ENCODE data around the gene ANAPC16. TPM values are rescaled to one million over a fixed set of nuclear protein-coding genes. Genes with fewer than 3 reads are reported as not detected.
"Not testable (repeated sequence)": the region's sequence is repeated elsewhere in the genome, so short reads cannot be mapped to it uniquely, and the experiment has no call there.

ANAPC16 gene
- polyA plus RNA-seq, 1 experiment, result 67.0 TPM

GRCh38 chr10:72219235-72219814 is 3.5 kb downstream of the ANAPC16 start:
- Histone ChIP-seq H3K4me3 (ENCODE audit: low read depth, low read length) (no peak overlapping the region), H3K27ac (ENCODE audit: low read depth, low read length) (no peak overlapping the region), H3K27me3 (ENCODE audit: control insufficient read depth, insufficient read depth, low read length) (no peaks in the 10 kb centered on the region), H3K9me3 (ENCODE audit: control insufficient read depth, insufficient read depth, low read length) (no peaks in the 10 kb centered on the region)
- DNase-seq (ENCODE audit: low read depth, low spot score), result no peak
- CTCF ChIA-PET, result interaction anchor here (0.7 to 1.6 kb wide), 5 partner anchors 94 to 464 kb away, joined by 3 to 6 read pairs (median 3); no protein-coding TSS in a partner anchor
- TF ChIP-seq CTCF (IDR thresholded peaks at IDR 0.05; ENCODE audit: low read depth, low read length), result no peak
- POLR2A ChIA-PET, result interaction anchor here (0.9 kb wide), 1 partner anchor 41 kb away, joined by 3 read pairs; no protein-coding TSS in a partner anchor

- Histone ChIP-seq H3K9me3 (ENCODE audit: control insufficient read depth, insufficient read depth, low read length) (no peaks in the 10 kb centered on the region), H3K4me3 (ENCODE audit: low read depth, low read length) (no peak overlapping the region), H3K27ac (ENCODE audit: low read depth, low read length) (no peak overlapping the region), H3K27me3 (ENCODE audit: control insufficient read depth, insufficient read depth, low read length) (no peaks in the 10 kb centered on the region)
- ChIA-PET POLR2A (no interaction called here), CTCF (interaction anchor here (0.5 to 4.3 kb wide), 7 partner anchors 9 to 391 kb away, joined by 3 to 50 read pairs (median 5); no protein-coding TSS in a partner anchor)
- no peak for DNase-seq (ENCODE audit: low read depth, low spot score)
- no peak for TF ChIP-seq CTCF (IDR thresholded peaks at IDR 0.05; ENCODE audit: low read depth, low read length)
These were observed 4.8 kb downstream of the ANAPC16 start for GRCh38 chr10:72220637-72221036.

GRCh38 chr10:72221278-72221677 is 5.5 kb downstream of the ANAPC16 start:
- H3K27me3 ChIP-seq (ENCODE audit: control insufficient read depth, insufficient read depth, low read length), result no peaks in the 10 kb centered on the region
- CTCF ChIA-PET, result interaction anchor here (0.6 to 4.3 kb wide), 10 partner anchors 9 to 392 kb away, joined by 3 to 50 read pairs (median 4); no protein-coding TSS in a partner anchor
- H3K9me3 ChIP-seq (ENCODE audit: control insufficient read depth, insufficient read depth, low read length), result no peaks in the 10 kb centered on the region
- POLR2A ChIA-PET, result no interaction called here
- DNase-seq (ENCODE audit: low read depth, low spot score), result no peak
- TF ChIP-seq CTCF (IDR thresholded peaks at IDR 0.05; ENCODE audit: low read depth, low read length), result no peak
- H3K4me3 ChIP-seq (ENCODE audit: low read depth, low read length), result no peak overlapping the region
- no peak overlapping the region for H3K27ac ChIP-seq (ENCODE audit: low read depth, low read length)

- TF ChIP-seq CTCF (IDR thresholded peaks at IDR 0.05; ENCODE audit: low read depth, low read length), result no peak
- ChIA-PET CTCF (interaction anchor here (0.6 to 4.3 kb wide), 13 partner anchors 12 to 328 kb away, joined by 3 to 50 read pairs (median 5); no protein-coding TSS in a partner anchor), POLR2A (no interaction called here)
- Histone ChIP-seq H3K27ac (ENCODE audit: low read depth, low read length) (no peak overlapping the region), H3K27me3 (ENCODE audit: control insufficient read depth, insufficient read depth, low read length) (no peaks in the 10 kb centered on the region), H3K9me3 (ENCODE audit: control insufficient read depth, insufficient read depth, low read length) (no peaks in the 10 kb centered on the region), H3K4me3 (ENCODE audit: low read depth, low read length) (no peak overlapping the region)
- DNase-seq (ENCODE audit: low read depth, low spot score), result no peak
These were observed 7.9 kb downstream of the ANAPC16 start for GRCh38 chr10:72223743-72224101.

GRCh38 chr10:72224191-72224590 is 8.4 kb downstream of the ANAPC16 start:
- H3K27ac ChIP-seq (ENCODE audit: low read depth, low read length); H3K27me3 ChIP-seq (ENCODE audit: control insufficient read depth, insufficient read depth, low read length); H3K9me3 ChIP-seq (ENCODE audit: control insufficient read depth, insufficient read depth, low read length); POLR2A ChIA-PET; DNase-seq (ENCODE audit: low read depth, low spot score); H3K4me3 ChIP-seq (ENCODE audit: low read depth, low read length): not testable (repeated sequence)
- CTCF ChIA-PET, result interaction anchor here (0.6 to 4.3 kb wide), 12 partner anchors 12 to 1819 kb away, joined by 3 to 50 read pairs (median 5); no protein-coding TSS in a partner anchor
